M059J (cell line): ENCODE data around the gene MTERF4. TPM values are rescaled to one million over a fixed set of nuclear protein-coding genes. Genes with fewer than 3 reads are reported as not detected.

Experiments
- DNase-seq: peaks from one replicate; pipeline ENCODE4 v3.0.0-alpha.2; 2012; ENCODE audit warnings: low read depth
- total RNA-seq: library from RNA; depleted of rRNA; stranded (reverse); fragments of >200 nt; shearing (Covaris generic); gene quantifications from 2 replicates; pipeline ENCODE4 v1.2.3, GENCODE V29; 2014; rRNA removed

Gene MTERF4
- total RNA-seq, 1 experiment from 2014 or later: 12.3 TPM

DNA sequence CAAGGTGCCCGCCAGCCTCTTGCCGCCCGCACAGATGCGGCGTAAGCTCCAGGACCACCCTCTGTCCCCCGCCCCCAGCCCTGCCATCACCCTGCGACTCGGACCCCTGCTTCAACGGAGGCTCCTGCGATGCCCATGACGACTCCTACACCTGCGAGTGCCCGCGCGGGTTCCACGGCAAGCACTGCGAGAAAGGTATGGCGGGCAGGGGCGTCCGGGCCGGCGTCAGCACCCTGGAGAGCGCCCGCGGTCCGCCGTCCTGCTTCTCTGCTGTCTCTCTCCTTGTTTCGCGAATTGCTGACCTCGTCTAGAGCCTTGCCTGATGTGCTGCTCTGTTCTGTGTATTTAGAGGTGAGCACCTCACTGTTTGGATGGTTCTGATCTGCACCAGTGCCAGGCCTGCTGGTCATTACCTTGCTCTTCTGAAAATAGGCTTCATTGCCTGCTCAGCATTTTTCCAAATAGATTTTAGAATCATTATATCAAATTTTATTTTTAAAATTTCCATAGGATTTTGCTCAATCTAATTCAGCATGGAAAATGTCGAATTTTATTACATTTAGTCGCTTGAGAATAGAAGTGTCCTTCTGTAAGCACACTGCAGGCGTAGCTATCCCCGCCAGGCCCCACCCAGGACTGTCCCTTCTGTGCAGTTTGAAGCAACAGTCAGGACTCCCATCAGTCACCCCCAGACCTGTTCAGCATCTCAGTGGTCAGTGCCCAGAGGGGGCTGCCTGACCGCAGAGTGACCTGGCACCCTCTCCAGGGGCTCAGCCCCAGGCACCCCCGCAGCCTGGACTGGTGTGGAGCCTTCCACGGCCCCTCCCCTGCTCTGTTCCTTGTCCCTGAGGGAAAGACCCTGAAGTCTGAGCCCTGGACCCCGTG, 52.1 kb downstream of the MTERF4 start:
- DNase-seq: no peak

DNA sequence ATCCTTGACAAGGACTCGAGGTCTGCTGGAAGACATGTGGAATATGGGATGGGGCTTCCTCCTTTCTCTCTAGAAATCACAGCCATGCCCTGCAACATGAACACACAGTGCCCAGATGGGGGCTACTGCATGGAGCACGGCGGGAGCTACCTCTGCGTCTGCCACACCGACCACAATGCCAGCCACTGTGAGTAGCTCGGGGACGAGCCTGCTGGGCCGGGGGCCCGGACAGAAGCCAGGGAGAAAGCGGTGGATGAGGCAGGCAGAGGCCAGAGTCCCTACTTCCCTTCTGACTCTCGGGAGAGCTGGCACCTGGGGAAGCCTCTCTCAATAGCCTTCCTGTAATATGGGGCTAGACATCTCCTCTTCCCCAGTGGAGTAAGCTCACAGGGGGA, 53.1 kb downstream of the MTERF4 start:
- DNase-seq: no peak

DNA sequence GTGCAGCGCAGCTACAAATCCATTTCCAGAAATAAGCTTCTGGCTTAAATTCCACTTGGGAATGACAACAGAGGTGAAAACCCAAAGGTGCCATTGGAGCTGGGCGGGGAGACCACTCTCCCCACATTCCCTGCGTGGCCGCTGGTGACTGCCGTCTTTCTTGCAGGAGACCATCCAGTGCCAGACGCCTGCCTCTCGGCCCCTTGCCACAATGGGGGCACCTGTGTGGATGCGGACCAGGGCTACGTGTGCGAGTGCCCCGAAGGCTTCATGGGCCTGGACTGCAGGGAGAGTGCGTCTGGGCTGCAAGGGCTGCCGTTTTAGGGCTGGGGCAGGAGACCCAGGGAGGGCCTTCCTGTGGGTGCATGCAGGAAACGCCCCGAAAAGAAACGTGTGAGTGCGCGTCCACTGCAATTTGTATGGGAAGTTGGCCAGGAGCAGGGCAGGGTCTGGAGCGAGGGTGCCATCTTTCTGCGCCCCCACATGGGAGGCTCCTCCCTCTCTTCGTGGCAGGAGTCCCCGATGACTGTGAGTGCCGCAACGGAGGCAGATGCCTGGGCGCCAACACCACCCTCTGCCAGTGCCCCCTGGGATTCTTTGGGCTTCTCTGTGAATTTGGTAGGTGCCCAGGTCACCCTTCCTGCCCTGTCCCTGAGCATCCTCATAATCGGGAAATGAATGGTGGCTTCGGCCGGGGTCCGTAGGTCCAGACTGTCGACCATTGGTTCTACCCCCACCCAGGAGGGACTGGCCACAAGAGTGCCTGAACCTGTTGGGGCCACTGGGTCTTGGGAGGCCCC, 53.7 kb downstream of the MTERF4 start:
- no peak for DNase-seq

DNA sequence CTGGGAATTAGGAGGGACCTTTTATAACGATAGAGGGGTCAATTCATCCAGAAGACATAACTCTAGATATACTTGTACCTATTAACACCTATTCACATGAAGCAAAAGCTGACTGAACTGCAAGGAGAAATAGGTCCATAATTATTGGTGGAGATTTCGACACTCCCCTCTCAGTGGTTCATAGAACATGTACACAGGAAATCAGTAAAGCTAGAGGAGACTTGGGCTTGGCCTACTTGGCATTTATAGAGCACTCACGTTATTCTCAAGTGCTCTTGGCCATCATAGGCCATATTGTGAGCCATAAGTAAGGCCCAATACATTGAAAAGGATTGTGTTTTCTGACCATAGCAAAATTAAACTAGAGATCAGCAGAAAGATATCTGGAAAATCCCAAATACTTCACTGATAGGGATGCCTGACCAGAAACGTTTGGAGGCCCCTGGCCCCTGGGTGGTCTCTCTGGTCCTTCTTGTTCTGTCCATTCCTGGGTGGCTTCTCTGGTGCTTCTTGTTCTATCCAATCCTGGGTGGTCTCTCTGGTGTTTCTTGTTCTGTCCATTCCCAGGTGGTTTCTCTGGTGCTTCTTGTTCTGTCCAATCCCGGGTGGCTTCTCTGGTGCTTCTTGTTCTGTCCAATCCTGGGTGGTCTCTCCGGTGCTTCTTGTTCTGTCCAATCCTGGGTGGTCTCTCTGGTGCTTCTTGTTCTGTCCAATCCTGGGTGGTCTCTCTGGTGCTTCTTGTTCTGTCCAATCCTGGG, 54.7 kb downstream of the MTERF4 start:
- DNase-seq: no peak

Other genes starting within 250 kb of the MTERF4 start
- not detected in 2 replicates for gene AGXT, start 233.5 kb downstream of the MTERF4 start, total RNA-seq
- not detected in 2 replicates for gene MAB21L4, start 206.1 kb downstream of the MTERF4 start, total RNA-seq
- gene CROCC2, start 196.0 kb downstream of the MTERF4 start, total RNA-seq: not detected in 2 replicates
- 1.3 and 2.2 TPM in 2 replicates for gene SNED1, start 103.7 kb downstream of the MTERF4 start, total RNA-seq
- 5.8 and 9.6 TPM in 2 replicates for gene PASK, start 47.2 kb upstream of the MTERF4 start, total RNA-seq
- gene PPP1R7, start 48.2 kb upstream of the MTERF4 start, total RNA-seq: 59.2 and 60.7 TPM in 2 replicates
- gene ANO7, start 86.4 kb upstream of the MTERF4 start, total RNA-seq: 0.62 and 0.76 TPM in 2 replicates
- gene HDLBP, start 213.4 kb upstream of the MTERF4 start, total RNA-seq: 233 and 426 TPM in 2 replicates
- 234 and 310 TPM in 2 replicates for gene SEPTIN2, start 213.6 kb upstream of the MTERF4 start, total RNA-seq